ENCODE data around the gene MAPK11. TPM values are rescaled to one million over a fixed set of nuclear protein-coding genes. Genes with fewer than 3 reads are reported as not detected.

MAPK11 gene
- total RNA-seq, 1 donor from 2014 or later, result 8.4 TPM

- no peak for DNase-seq (ENCODE audit: low read depth)
- TF ChIP-seq CTCF (conservative IDR thresholded peaks at IDR 0.05; ENCODE audit: low read depth, low read length), result no peak
- no peak overlapping the region for H3K4me3 ChIP-seq (ENCODE audit: low read depth, low read length)
Measured at GRCh38 chr22:50227579-50228215, 42.5 kb downstream of the MAPK11 start.

GRCh38 chr22:50226875-50227165 is 43.4 kb downstream of the MAPK11 start:
- no peak for DNase-seq (ENCODE audit: low read depth)
- H3K4me3 ChIP-seq (ENCODE audit: low read depth, low read length), result no peak overlapping the region
- no peak for TF ChIP-seq CTCF (conservative IDR thresholded peaks at IDR 0.05; ENCODE audit: low read depth, low read length)

GRCh38 chr22:50226063-50226874 is 43.9 kb downstream of the MAPK11 start:
- no peak for TF ChIP-seq CTCF (conservative IDR thresholded peaks at IDR 0.05; ENCODE audit: low read depth, low read length)
- H3K4me3 ChIP-seq (ENCODE audit: low read depth, low read length), result no peak overlapping the region
- no peak for DNase-seq (ENCODE audit: low read depth)

GRCh38 chr22:50225200-50225969 is 44.8 kb downstream of the MAPK11 start:
- TF ChIP-seq CTCF (conservative IDR thresholded peaks at IDR 0.05; ENCODE audit: low read depth, low read length), result no peak
- DNase-seq (ENCODE audit: low read depth), result no peak
- no peak overlapping the region for H3K4me3 ChIP-seq (ENCODE audit: low read depth, low read length)

GRCh38 chr22:50224071-50224470 is 46.1 kb downstream of the MAPK11 start:
- no peak overlapping the region for H3K4me3 ChIP-seq (ENCODE audit: low read depth, low read length)
- no peak for DNase-seq (ENCODE audit: low read depth)
- TF ChIP-seq CTCF (conservative IDR thresholded peaks at IDR 0.05; ENCODE audit: low read depth, low read length), result no peak

GRCh38 chr22:50222508-50222907 is 47.7 kb downstream of the MAPK11 start:
- no peak for DNase-seq (ENCODE audit: low read depth)
- no peak overlapping the region for H3K4me3 ChIP-seq (ENCODE audit: low read depth, low read length)
- TF ChIP-seq CTCF (conservative IDR thresholded peaks at IDR 0.05; ENCODE audit: low read depth, low read length), result no peak
